Measurements from ENCODE around the gene GP1BB.

- TF ChIP-seq POLR2A (IDR thresholded peaks at IDR 0.05) (no peak), CTCF (IDR thresholded peaks at IDR 0.05) (peak; percentile 87 to 99 (median 94))
Measured at GRCh38 chr22:19730655-19731360, 7.5 kb downstream of the GP1BB start.
